ENCODE measurements around the gene ADCK1.

GRCh38 chr14:77843651-77844050 lies 43.7 kb downstream of the ADCK1 start:
- no peak for TF ChIP-seq ZNF785 (tag by site-specific recombination; IDR thresholded peaks at IDR 0.05)
- no peak for TF ChIP-seq ZNF274 (IDR thresholded peaks at IDR 0.05; ENCODE audit: low read length)
- no peak for TF ChIP-seq ZNF274 (tag by site-specific recombination; IDR thresholded peaks at IDR 0.05; ENCODE audit: borderline replicate concordance)
- TF ChIP-seq IKZF3 (tag by site-specific recombination; IDR thresholded peaks at IDR 0.05): no peak

All from HEK293 (cell line).